Thoracic aorta (tissue), 2 donors: ENCODE results near the gene SRGAP1. TPM values are rescaled to one million over a fixed set of nuclear protein-coding genes. Genes with fewer than 3 reads are reported as not detected.
"Not testable (repeated sequence)": the region's sequence is repeated elsewhere in the genome, so short reads cannot be mapped to it uniquely, and the experiment has no call there.

Experiments
- ATAC-seq: fragments of 150-250 bp; one replicate; pipeline ENCODE4 v1.8.0; 2017; ENCODE audit warnings: low read depth; ENCODE audit not compliant: insufficient number of reproducible peaks, low FRiP score
- DNase-seq: peaks from one replicate; pipeline ENCODE4 v3.0.0-alpha.2; 2020; ENCODE audit warnings: low spot score
- H3K27ac ChIP-seq, 2 donors: fragments of 200-600 bp; sonication (generic); 1 replicate in 1 of 2; 2 replicates in 1 of 2; pipeline ENCODE4 v1.5.1; 2016; ENCODE audit warnings: mild to moderate bottlenecking in 2 of 2, moderate library complexity in 2 of 2
- H3K27me3 ChIP-seq: fragments of 200-600 bp; sonication (generic); replicated peaks from 2 replicates; pipeline ENCODE4 v1.6.0; 2016; ENCODE audit warnings: mild to moderate bottlenecking; ENCODE audit not compliant: insufficient read depth
- H3K36me3 ChIP-seq: fragments of 200-600 bp; sonication (generic); one replicate; pipeline ENCODE4 v1.5.1; 2016
- H3K4me1 ChIP-seq, 2 donors: fragments of 200-600 bp; sonication (generic); 1 replicate in 1 of 2; 2 replicates in 1 of 2; pipeline versions ENCODE4 v1.5.1 to v1.6.0; 2016; ENCODE audit warnings: low read depth in 2 of 2, mild to moderate bottlenecking in 1 of 2; ENCODE audit not compliant: control insufficient read depth in 1 of 2
- H3K4me3 ChIP-seq: fragments of 200-600 bp; sonication (generic); 2 replicates; pipeline ENCODE4 v1.5.1; 2016; ENCODE audit warnings: mild to moderate bottlenecking
- H3K9me3 ChIP-seq: fragments of 200-600 bp; sonication (generic); 2 replicates; pipeline ENCODE4 v1.5.1; 2016
- CTCF ChIP-seq: fragments of 200-600 bp; sonication (generic); IDR thresholded peaks from one replicate; pipeline ENCODE4 v1.5.1; 2019; ENCODE audit warnings: antibody characterized with exemption
- total RNA-seq, 2 donors: library from RNA; depleted of rRNA; stranded (reverse); fragments of >200 nt; gene quantifications; one replicate each; pipeline versions ENCODE4 v1.1.0 to v1.2.3, GENCODE V29; 2016

SRGAP1 gene
- total RNA-seq, 2 donors from 2014 or later = 7.9 to 24.1 TPM

GRCh38 chr12:64008596-64008995 lies 164.1 kb downstream of the SRGAP1 start:
- no peak for DNase-seq
- no peak for TF ChIP-seq CTCF
- Histone ChIP-seq H3K27me3 (no peaks in the 10 kb centered on the region), H3K4me1 (no peaks in the 10 kb centered on the region), H3K36me3 (no peaks in the 10 kb centered on the region), H3K9me3 (no peaks in the 10 kb centered on the region), H3K4me3 (no peak overlapping the region), H3K27ac (no peak overlapping the region)
- no peak for ATAC-seq

GRCh38 chr12:64009321-64010068 lies 165.0 kb downstream of the SRGAP1 start:
- Histone ChIP-seq H3K4me1 (no peaks in the 10 kb centered on the region), H3K9me3 (no peaks in the 10 kb centered on the region), H3K27ac (no peak overlapping the region), H3K4me3 (no peak overlapping the region), H3K27me3 (no peaks in the 10 kb centered on the region), H3K36me3 (no peaks in the 10 kb centered on the region)
- ATAC-seq (no peak), DNase-seq (no peak)
- no peak for TF ChIP-seq CTCF

GRCh38 chr12:64010069-64010686 lies 165.7 kb downstream of the SRGAP1 start:
- H3K36me3 ChIP-seq = no peaks in the 10 kb centered on the region
- H3K27ac ChIP-seq = no peak overlapping the region
- no peak for ATAC-seq
- H3K4me1 ChIP-seq = no peaks in the 10 kb centered on the region
- no peak overlapping the region for H3K4me3 ChIP-seq
- TF ChIP-seq CTCF = no peak
- no peak for DNase-seq
- no peaks in the 10 kb centered on the region for H3K27me3 ChIP-seq
- no peaks in the 10 kb centered on the region for H3K9me3 ChIP-seq

- DNase-seq = no peak
- TF ChIP-seq CTCF = no peak
These were observed 172.0 kb downstream of the SRGAP1 start for GRCh38 chr12:64016521-64016920.

GRCh38 chr12:64018116-64018515 lies 173.6 kb downstream of the SRGAP1 start:
- DNase-seq, H3K27me3 ChIP-seq, H3K4me3 ChIP-seq, H3K4me1 ChIP-seq, H3K27ac ChIP-seq, H3K9me3 ChIP-seq, H3K36me3 ChIP-seq, ATAC-seq: not testable (repeated sequence)

More at GRCh38 chr12:64016521-64016920, 172.0 kb downstream of the SRGAP1 start:
- ATAC-seq = no peak
- Histone ChIP-seq H3K27me3 (no peaks in the 10 kb centered on the region), H3K36me3 (no peaks in the 10 kb centered on the region), H3K4me3 (no peak overlapping the region), H3K4me1 (no peaks in the 10 kb centered on the region), H3K27ac (no peak overlapping the region), H3K9me3 (no peaks in the 10 kb centered on the region)
